HFFc6 (cell line): Measurements from ENCODE around the gene ZCCHC14. TPM values are rescaled to one million over a fixed set of nuclear protein-coding genes. Genes with fewer than 3 reads are reported as not detected.

Source experiments
- DNase-seq: peaks from one replicate; pipeline ENCODE4 v3.0.0-alpha.2; 2018
- H3K27ac Mint-ChIP-seq: 2 replicates; pipeline ENCODE4 v1.8.0; 2020; ENCODE audit warnings: mild to moderate bottlenecking, mixed read lengths
- H3K27me3 Mint-ChIP-seq: 2 replicates; pipeline ENCODE4 v1.8.0; 2021; ENCODE audit warnings: mild to moderate bottlenecking, moderate library complexity, mixed read lengths; ENCODE audit not compliant: insufficient read depth
- H3K36me3 Mint-ChIP-seq: 2 replicates; pipeline ENCODE4 v1.8.0; 2021; ENCODE audit warnings: low read depth, mixed read lengths
- H3K4me1 Mint-ChIP-seq: 2 replicates; pipeline ENCODE4 v1.8.0; 2020; ENCODE audit warnings: low read depth, mixed read lengths
- H3K4me3 Mint-ChIP-seq: 2 replicates; pipeline ENCODE4 v1.8.0; 2020; ENCODE audit warnings: mild to moderate bottlenecking, moderate library complexity, mixed read lengths
- H3K9me3 Mint-ChIP-seq: 2 replicates; pipeline ENCODE4 v1.8.0; 2020; ENCODE audit warnings: mild to moderate bottlenecking, mixed read lengths
- total RNA-seq, 6 experiments: library from RNA; stranded (reverse); fragmentation: NEBNext Ultra II Directional; extraction: Animal tissue kit (Norgen Biotek cat#: 25700); gene quantifications; 2 replicates in 1 of 6; 3 replicates in 5 of 6; pipeline ENCODE4 v1.2.3, GENCODE V29; 2021
- TF ChIP-seq, protein P1 (sequence below): fragments of 200-600 bp; sonication (generic); IDR thresholded peaks from 2 replicates; pipeline ENCODE4 v1.5.0; 2021; ENCODE audit warnings: antibody characterized with exemption, mild to moderate bottlenecking

The ZCCHC14 gene
- total RNA-seq, 6 experiments from 2014 or later: 10.6 to 13.7 (median 13.3) TPM

DNA sequence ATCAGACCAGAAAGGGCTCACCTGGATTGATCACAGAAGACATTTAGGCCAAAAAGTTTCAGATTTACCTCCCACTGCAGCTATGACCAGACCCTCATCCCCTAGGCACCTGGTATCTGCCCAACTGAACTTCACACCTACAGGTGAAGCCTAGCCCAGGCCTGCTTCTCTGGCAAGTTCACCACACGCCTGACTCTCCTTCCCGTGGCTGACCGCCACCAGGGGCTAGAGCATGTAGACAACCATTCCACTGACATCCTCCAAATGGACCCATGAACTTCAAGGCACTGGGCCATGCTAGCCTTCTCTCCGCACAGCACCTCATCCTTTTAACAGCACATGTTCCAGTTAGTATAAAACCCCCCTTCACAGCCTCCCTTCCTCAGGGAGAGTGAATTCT lies 18.8 kb downstream of the ZCCHC14 start:
- no peaks in the 10 kb centered on the region for H3K9me3 Mint-ChIP-seq
- peaks cover 55% of the 10 kb centered on the region for H3K4me1 Mint-ChIP-seq
- 0 out of 2 replicates have a peak, but pooled peaks cover 5% of the 10 kb centered on the region for H3K36me3 Mint-ChIP-seq
- DNase-seq: no peak
- H3K27ac Mint-ChIP-seq: no peak overlapping the region
- H3K27me3 Mint-ChIP-seq: no peaks in the 10 kb centered on the region; the same call in 1 of the 2 replicates
- TF ChIP-seq, protein P1, sequence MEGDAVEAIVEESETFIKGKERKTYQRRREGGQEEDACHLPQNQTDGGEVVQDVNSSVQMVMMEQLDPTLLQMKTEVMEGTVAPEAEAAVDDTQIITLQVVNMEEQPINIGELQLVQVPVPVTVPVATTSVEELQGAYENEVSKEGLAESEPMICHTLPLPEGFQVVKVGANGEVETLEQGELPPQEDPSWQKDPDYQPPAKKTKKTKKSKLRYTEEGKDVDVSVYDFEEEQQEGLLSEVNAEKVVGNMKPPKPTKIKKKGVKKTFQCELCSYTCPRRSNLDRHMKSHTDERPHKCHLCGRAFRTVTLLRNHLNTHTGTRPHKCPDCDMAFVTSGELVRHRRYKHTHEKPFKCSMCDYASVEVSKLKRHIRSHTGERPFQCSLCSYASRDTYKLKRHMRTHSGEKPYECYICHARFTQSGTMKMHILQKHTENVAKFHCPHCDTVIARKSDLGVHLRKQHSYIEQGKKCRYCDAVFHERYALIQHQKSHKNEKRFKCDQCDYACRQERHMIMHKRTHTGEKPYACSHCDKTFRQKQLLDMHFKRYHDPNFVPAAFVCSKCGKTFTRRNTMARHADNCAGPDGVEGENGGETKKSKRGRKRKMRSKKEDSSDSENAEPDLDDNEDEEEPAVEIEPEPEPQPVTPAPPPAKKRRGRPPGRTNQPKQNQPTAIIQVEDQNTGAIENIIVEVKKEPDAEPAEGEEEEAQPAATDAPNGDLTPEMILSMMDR: no peak
- H3K4me3 Mint-ChIP-seq: no peak overlapping the region

DNA sequence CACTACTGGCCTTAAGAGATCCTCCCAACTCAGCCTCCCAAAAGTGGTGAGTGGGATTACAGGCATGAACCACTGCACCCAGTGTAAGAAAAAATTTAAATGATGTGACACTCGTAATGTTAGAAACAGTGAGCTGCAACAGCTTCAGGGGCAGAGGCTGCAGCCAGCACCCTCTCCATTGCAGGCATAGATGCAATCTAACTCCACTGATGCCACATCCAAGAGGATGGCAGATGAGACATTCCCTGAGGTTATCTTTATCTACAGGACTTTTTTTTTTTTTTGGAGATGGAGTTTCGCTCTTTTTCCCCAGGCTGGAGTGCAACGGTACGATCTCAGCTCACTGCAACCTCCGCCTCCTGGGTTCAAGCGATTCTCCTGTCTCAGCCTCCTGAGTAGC lies 19.9 kb downstream of the ZCCHC14 start:
- TF ChIP-seq, protein P1: no peak
- Mint-ChIP-seq H3K9me3 (no peaks in the 10 kb centered on the region), H3K4me3 (no peak overlapping the region), H3K27ac (no peak overlapping the region), H3K36me3 (0 out of 2 replicates have a peak, but pooled peaks cover 5% of the 10 kb centered on the region), H3K27me3 (no peaks in the 10 kb centered on the region; the same call in 1 of the 2 replicates), H3K4me1 (peaks cover 58% of the 10 kb centered on the region)
- DNase-seq: no peak

DNA sequence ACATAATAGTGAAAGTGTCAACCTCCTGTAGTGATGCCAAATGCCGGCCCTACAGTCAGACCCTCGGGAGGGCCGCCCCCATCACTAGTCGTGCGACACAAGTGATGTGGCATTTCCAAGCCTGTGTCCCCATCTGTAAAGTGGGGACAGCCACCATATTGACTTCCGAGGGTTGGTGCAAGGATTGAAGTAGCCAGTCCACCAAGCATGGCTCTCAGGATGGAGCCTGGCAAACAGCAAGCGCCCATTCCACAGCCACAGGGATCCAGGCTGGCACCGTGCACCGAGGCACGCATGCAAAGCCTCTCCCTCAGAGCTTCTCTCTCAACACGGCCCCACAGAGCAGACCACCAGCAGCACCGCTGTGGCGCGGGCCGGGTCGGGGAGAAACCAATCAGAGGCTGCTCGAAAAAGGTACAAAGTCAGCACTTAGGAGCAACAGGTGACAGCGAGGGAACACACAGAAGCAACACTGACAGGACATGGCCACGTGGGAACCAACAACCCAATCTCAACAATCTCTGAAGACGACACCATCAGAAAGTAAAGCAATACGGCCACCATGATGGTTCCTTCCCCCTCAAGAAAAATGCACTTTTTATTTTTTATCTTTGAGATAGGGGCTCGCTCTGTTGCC lies 20.6 kb downstream of the ZCCHC14 start:
- no peaks in the 10 kb centered on the region for H3K27me3 Mint-ChIP-seq
- peaks cover 53% of the 10 kb centered on the region for H3K4me1 Mint-ChIP-seq

DNA sequence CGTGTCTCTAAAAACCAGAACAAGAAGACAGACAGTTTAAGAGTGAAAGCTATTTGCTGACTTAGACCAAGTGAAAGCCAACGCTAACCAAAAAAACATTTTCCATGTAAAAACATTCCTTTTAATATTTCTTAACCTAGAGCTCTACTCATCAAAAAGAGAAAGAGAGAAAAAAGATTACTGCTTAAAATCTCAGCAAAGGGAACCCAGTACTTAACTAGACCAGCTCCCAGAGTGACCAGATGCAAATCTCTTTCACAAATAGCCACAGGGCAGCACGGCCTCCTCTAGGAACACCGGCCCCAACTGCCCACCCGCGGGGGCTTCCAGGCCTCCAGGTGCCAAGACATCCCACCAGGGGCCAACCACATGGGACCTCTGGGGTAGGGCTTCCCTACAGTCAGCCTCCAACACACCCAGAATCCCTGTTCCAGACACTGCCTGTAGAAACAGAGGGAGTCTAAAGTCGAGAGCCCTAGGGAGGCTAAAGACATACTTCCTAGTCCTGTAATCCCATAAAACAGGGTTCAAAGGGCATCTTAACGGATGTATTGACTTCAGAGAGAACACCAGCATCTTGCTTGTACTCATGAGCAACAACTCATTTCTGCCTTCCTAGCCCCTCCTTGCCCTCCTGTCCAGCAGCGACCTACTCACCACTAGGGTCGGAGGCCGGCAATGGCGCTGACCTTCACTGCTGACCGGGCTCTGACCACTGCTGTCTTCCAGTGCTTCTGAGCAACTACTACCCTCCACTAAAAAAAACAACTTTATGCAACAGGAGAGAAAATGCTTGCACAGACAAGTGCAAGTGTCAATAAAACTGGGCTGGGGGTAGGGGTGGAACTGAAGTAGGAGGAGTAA lies 21.3 kb downstream of the ZCCHC14 start:
- Mint-ChIP-seq H3K4me1 (peaks cover 53% of the 10 kb centered on the region), H3K9me3 (no peaks in the 10 kb centered on the region), H3K4me3 (no peak overlapping the region), H3K27me3 (no peaks in the 10 kb centered on the region), H3K27ac (no peak overlapping the region), H3K36me3 (0 out of 2 replicates have a peak, but pooled peaks cover 5% of the 10 kb centered on the region)
- TF ChIP-seq, protein P1: no peak
- DNase-seq: no peak

More for the DNA sequence above, 20.6 kb downstream of the ZCCHC14 start:
- Mint-ChIP-seq H3K36me3 (0 out of 2 replicates have a peak, but pooled peaks cover 5% of the 10 kb centered on the region), H3K4me3 (no peak overlapping the region), H3K27ac (no peak overlapping the region), H3K9me3 (no peaks in the 10 kb centered on the region)
- DNase-seq: no peak
- TF ChIP-seq, protein P1: no peak

DNA sequence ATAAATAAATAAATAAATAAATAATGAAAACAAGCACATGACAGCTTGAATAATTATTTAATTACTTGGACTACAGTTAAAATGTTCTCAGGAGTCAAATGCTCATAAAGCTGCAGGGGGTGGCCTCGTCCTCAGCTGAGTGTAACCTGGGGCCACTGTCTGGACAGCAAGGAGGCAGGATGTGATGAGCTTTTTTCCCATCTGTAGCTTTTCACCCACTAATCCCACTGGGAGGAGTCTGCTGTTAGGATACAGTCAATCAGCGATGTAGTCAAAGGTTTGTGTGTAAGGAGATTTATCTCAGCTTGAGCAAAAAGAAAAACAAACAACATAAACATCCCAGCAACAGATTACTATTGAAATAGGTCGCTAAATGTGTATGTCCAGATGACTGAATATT lies 22.5 kb downstream of the ZCCHC14 start:
- H3K4me3 Mint-ChIP-seq: no peak overlapping the region
- TF ChIP-seq, protein P1: no peak
- no peaks in the 10 kb centered on the region for H3K9me3 Mint-ChIP-seq
- 0 out of 2 replicates have a peak, but pooled peaks cover 5% of the 10 kb centered on the region for H3K36me3 Mint-ChIP-seq
- no peak for DNase-seq
- peaks cover under 1% of the 10 kb centered on the region; the same call in 1 of the 2 replicates for H3K27me3 Mint-ChIP-seq
- peaks cover 53% of the 10 kb centered on the region for H3K4me1 Mint-ChIP-seq
- no peak overlapping the region for H3K27ac Mint-ChIP-seq
